Measurements from ENCODE around the gene MAST4.

MAST4 gene

GRCh38 chr5:66708368-66708767 lies 112.2 kb downstream of the MAST4 start:
- no peaks in the 10 kb centered on the region for H3K79me2 ChIP-seq (ENCODE audit: low read length)
- no peaks in the 10 kb centered on the region for H3K27me3 ChIP-seq (replicated peaks; ENCODE audit: insufficient read depth, low read length)
- H3K9ac ChIP-seq (ENCODE audit: low read length), result no peak overlapping the region
- H3K4me2 ChIP-seq (ENCODE audit: low read depth, low read length), result peak overlapping the region; percentile 37
- H3K9me2 ChIP-seq (replicated peaks; ENCODE audit: insufficient read depth, low read length), result no peaks in the 10 kb centered on the region
- H2AFZ ChIP-seq (ENCODE audit: low read length), result no peak overlapping the region
- H3K36me3 ChIP-seq (replicated peaks; ENCODE audit: insufficient read depth, low read length), result no peaks in the 10 kb centered on the region
- H3K4me3 ChIP-seq (ENCODE audit: low read length), result no peak overlapping the region
- no peak overlapping the region for H3K27ac ChIP-seq (ENCODE audit: low read length)
- peaks cover 36% of the 10 kb centered on the region for H3K4me1 ChIP-seq (ENCODE audit: low read length)
- no peak for TF ChIP-seq EZH2 (optimal IDR thresholded peaks at IDR 0.05; ENCODE audit: low read depth, low read length)
- no peak for TF ChIP-seq EZH2phosphoT487 (IDR thresholded peaks at IDR 0.05; ENCODE audit: low read length)
- no peak for TF ChIP-seq CTCF (IDR thresholded peaks at IDR 0.05; ENCODE audit: low read length)
- H3K9me3 ChIP-seq (replicated peaks; ENCODE audit: insufficient read depth, low read length), result no peaks in the 10 kb centered on the region
- peak; percentile 79 for DNase-seq
- no peaks in the 10 kb centered on the region for H4K20me1 ChIP-seq (ENCODE audit: insufficient read depth, low read length)
- peaks cover 13% of the 10 kb centered on the region; the same call in 1 of the 2 replicates for H3F3A ChIP-seq (ENCODE audit: insufficient read depth, low read length)

- Histone ChIP-seq H3K79me2 (ENCODE audit: low read length) (no peaks in the 10 kb centered on the region), H2AFZ (ENCODE audit: low read length) (no peak overlapping the region), H3K36me3 (replicated peaks; ENCODE audit: insufficient read depth, low read length) (no peaks in the 10 kb centered on the region), H3K9me2 (replicated peaks; ENCODE audit: insufficient read depth, low read length) (no peaks in the 10 kb centered on the region), H3K9me3 (replicated peaks; ENCODE audit: insufficient read depth, low read length) (no peaks in the 10 kb centered on the region), H3K9ac (ENCODE audit: low read length) (no peak overlapping the region), H3F3A (ENCODE audit: insufficient read depth, low read length) (0 out of 2 replicates have a peak, but pooled peaks cover 4% of the 10 kb centered on the region), H3K4me2 (ENCODE audit: low read depth, low read length) (no peak overlapping the region), H3K27ac (ENCODE audit: low read length) (no peak overlapping the region), H3K27me3 (replicated peaks; ENCODE audit: insufficient read depth, low read length) (no peaks in the 10 kb centered on the region), H3K4me3 (ENCODE audit: low read length) (no peak overlapping the region), H3K4me1 (ENCODE audit: low read length) (peaks cover 26% of the 10 kb centered on the region), H4K20me1 (ENCODE audit: insufficient read depth, low read length) (no peaks in the 10 kb centered on the region)
- no peak for DNase-seq
- TF ChIP-seq CTCF (IDR thresholded peaks at IDR 0.05; ENCODE audit: low read length), result no peak
- TF ChIP-seq EZH2phosphoT487 (IDR thresholded peaks at IDR 0.05; ENCODE audit: low read length), result no peak
- no peak for TF ChIP-seq EZH2 (optimal IDR thresholded peaks at IDR 0.05; ENCODE audit: low read depth, low read length)
Measured at GRCh38 chr5:66710557-66711088, 114.4 kb downstream of the MAST4 start.

- H3K9me3 ChIP-seq (replicated peaks; ENCODE audit: insufficient read depth, low read length), result no peaks in the 10 kb centered on the region
- no peaks in the 10 kb centered on the region for H4K20me1 ChIP-seq (ENCODE audit: insufficient read depth, low read length)
- no peaks in the 10 kb centered on the region for H3K9me2 ChIP-seq (replicated peaks; ENCODE audit: insufficient read depth, low read length)
- no peaks in the 10 kb centered on the region for H3K36me3 ChIP-seq (replicated peaks; ENCODE audit: insufficient read depth, low read length)
- H3K27ac ChIP-seq (ENCODE audit: low read length), result no peak overlapping the region
- H3F3A ChIP-seq (ENCODE audit: insufficient read depth, low read length), result no peaks in the 10 kb centered on the region
- no peak for DNase-seq
- no peak for TF ChIP-seq EZH2phosphoT487 (IDR thresholded peaks at IDR 0.05; ENCODE audit: low read length)
- no peak for TF ChIP-seq EZH2 (optimal IDR thresholded peaks at IDR 0.05; ENCODE audit: low read depth, low read length)
- no peak for TF ChIP-seq CTCF (IDR thresholded peaks at IDR 0.05; ENCODE audit: low read length)
- no peak overlapping the region for H3K9ac ChIP-seq (ENCODE audit: low read length)
- H3K4me1 ChIP-seq (ENCODE audit: low read length), result peaks cover under 1% of the 10 kb centered on the region; the same call in 1 of the 2 replicates
- H2AFZ ChIP-seq (ENCODE audit: low read length), result no peak overlapping the region
- H3K4me3 ChIP-seq (ENCODE audit: low read length), result no peak overlapping the region
- H3K4me2 ChIP-seq (ENCODE audit: low read depth, low read length), result no peak overlapping the region
- no peaks in the 10 kb centered on the region for H3K79me2 ChIP-seq (ENCODE audit: low read length)
- no peaks in the 10 kb centered on the region for H3K27me3 ChIP-seq (replicated peaks; ENCODE audit: insufficient read depth, low read length)
Measured at GRCh38 chr5:66713998-66714397, 117.8 kb downstream of the MAST4 start.

Data from MM.1S (cell line).